Trophoblast cell (in vitro differentiated cells and primary cell): ENCODE data around the gene TOLLIP.

Experiments
- DNase-seq, 2 donors: peaks; one replicate each; pipeline ENCODE4 v3.0.0-alpha.2; 2016
- H2AFZ ChIP-seq: 2 replicates; pipeline ENCODE4 v1.6.1; 2013; ENCODE audit warnings: low read length, moderate library complexity, mild to moderate bottlenecking; ENCODE audit not compliant: insufficient read depth, poor library complexity
- H2AK5ac ChIP-seq: 2 replicates; pipeline ENCODE4 v1.6.1; 2013; ENCODE audit warnings: mild to moderate bottlenecking, low read length
- H2BK120ac ChIP-seq: 2 replicates; pipeline ENCODE4 v1.6.1; 2013; ENCODE audit warnings: low read length, mild to moderate bottlenecking, moderate library complexity; ENCODE audit not compliant: insufficient read depth, poor library complexity
- H2BK12ac ChIP-seq: 2 replicates; pipeline ENCODE4 v1.6.1; 2013; ENCODE audit warnings: mild to moderate bottlenecking, low read length, moderate library complexity
- H2BK5ac ChIP-seq: 2 replicates; pipeline ENCODE4 v1.6.1; 2013; ENCODE audit warnings: low read length, low read depth, moderate library complexity, mild to moderate bottlenecking; ENCODE audit not compliant: poor library complexity
- H3K14ac ChIP-seq: 2 replicates; pipeline ENCODE4 v1.6.1; 2013; ENCODE audit warnings: mild to moderate bottlenecking, low read length
- H3K18ac ChIP-seq: 2 replicates; pipeline ENCODE4 v1.6.1; 2013; ENCODE audit warnings: mild to moderate bottlenecking, low read length
- H3K23ac ChIP-seq: 2 replicates; pipeline ENCODE4 v1.6.1; 2013; ENCODE audit warnings: low read length
- H3K27ac ChIP-seq: 2 replicates; pipeline ENCODE4 v1.5.1; 2013; ENCODE audit warnings: low read depth, mild to moderate bottlenecking, inconsistent platforms, low read length, moderate library complexity
- H3K27me3 ChIP-seq: 2 replicates; pipeline ENCODE4 v1.6.1; 2013; ENCODE audit warnings: inconsistent platforms, mild to moderate bottlenecking, low read length, moderate library complexity; ENCODE audit not compliant: insufficient read depth
- H3K36me3 ChIP-seq, 2 experiments: 1 replicate in 1 of 2; 2 replicates in 1 of 2; pipeline ENCODE4 v1.6.1; 2013; ENCODE audit warnings: low read length in 2 of 2, mild to moderate bottlenecking in 2 of 2, moderate library complexity in 1 of 2; ENCODE audit not compliant: insufficient read depth in 2 of 2, control insufficient read depth in 1 of 2
- H3K4ac ChIP-seq: 2 replicates; pipeline ENCODE4 v1.6.1; 2013; ENCODE audit warnings: low read depth, mild to moderate bottlenecking, low read length, moderate library complexity
- H3K4me1 ChIP-seq, 2 experiments: 1 replicate in 1 of 2; 2 replicates in 1 of 2; pipeline ENCODE4 v1.6.1; 2013; ENCODE audit warnings: low read length in 2 of 2, mild to moderate bottlenecking in 2 of 2, moderate library complexity in 1 of 2; ENCODE audit not compliant: insufficient read depth in 2 of 2, control insufficient read depth in 1 of 2
- H3K4me2 ChIP-seq: 2 replicates; pipeline ENCODE4 v1.6.1; 2013; ENCODE audit warnings: inconsistent platforms, mild to moderate bottlenecking, low read length, moderate library complexity
- H3K4me3 ChIP-seq: 2 replicates; pipeline ENCODE4 v1.5.1; 2013; ENCODE audit warnings: mild to moderate bottlenecking, low read depth, low read length, inconsistent platforms
- H3K79me1 ChIP-seq: one replicate; pipeline ENCODE4 v1.6.1; 2013; ENCODE audit warnings: low read length
- H3K79me2 ChIP-seq: 2 replicates; pipeline ENCODE4 v1.6.1; 2013; ENCODE audit warnings: low read length, mild to moderate bottlenecking; ENCODE audit not compliant: control insufficient read depth, insufficient read depth, poor library complexity
- H3K9ac ChIP-seq: 2 replicates; pipeline ENCODE4 v1.6.1; 2013; ENCODE audit warnings: mild to moderate bottlenecking, low read length
- H3K9me3 ChIP-seq: 2 replicates; pipeline ENCODE4 v1.6.1; 2013; ENCODE audit warnings: low read depth, mild to moderate bottlenecking, control low read depth, inconsistent platforms, low read length; ENCODE audit not compliant: insufficient read depth
- H4K12ac ChIP-seq: 2 replicates; pipeline ENCODE4 v1.6.1; 2013; ENCODE audit warnings: low read depth, mild to moderate bottlenecking, low read length, moderate library complexity
- H4K8ac ChIP-seq: 2 replicates; pipeline ENCODE4 v1.6.1; 2013; ENCODE audit warnings: low read depth, mild to moderate bottlenecking, low read length, moderate library complexity
- H4K91ac ChIP-seq: one replicate; pipeline ENCODE4 v1.6.1; 2013; ENCODE audit warnings: low read depth, mild to moderate bottlenecking, low read length, moderate library complexity
- WGBS: extraction: QIAGEN DNeasy Blood & Tissue Kit; methylation state at CpG from one replicate; pipeline ENCODE4 v1.1.7; 2013; ENCODE audit warnings: missing lambda C conversion rate; ENCODE audit not compliant: insufficient read length, insufficient coverage; ENCODE audit errors: extremely low coverage; 5-methylcytosine and 5-hydroxymethylcytosine counted together

The TOLLIP gene

DNA sequence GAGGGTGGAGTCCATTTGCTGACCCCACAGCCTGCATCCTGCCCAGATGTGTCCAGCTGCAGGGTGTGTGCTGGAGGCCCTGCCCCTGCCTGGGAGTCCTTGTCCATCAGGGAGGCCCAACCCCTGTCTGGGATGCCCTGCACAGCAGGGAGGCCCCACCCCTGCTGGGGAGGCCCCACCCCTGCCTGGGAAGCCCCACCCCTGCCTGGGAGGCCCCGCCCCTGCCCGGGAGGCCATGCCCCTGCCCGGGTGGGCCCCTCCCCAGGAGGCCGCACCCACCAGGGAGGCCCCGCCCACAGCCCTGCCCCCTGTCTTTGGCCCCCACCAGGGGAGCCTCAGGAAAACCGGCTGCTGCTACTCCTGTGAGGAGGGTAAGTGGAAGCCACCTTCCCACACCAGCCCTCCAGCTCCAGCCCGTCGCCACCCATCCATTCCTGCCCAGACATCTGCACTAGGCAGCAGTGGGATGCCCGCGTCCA is 49.4 kb downstream of the TOLLIP start:
- H4K8ac ChIP-seq: no peak overlapping the region
- H3K4ac ChIP-seq: no peak overlapping the region
- H3K27ac ChIP-seq: no peak overlapping the region
- no peak overlapping the region for H3K23ac ChIP-seq
- no peaks in the 10 kb centered on the region for H3K36me3 ChIP-seq
- DNase-seq: no peak
- no peak overlapping the region for H2AK5ac ChIP-seq
- no peak overlapping the region for H3K14ac ChIP-seq
- H2BK5ac ChIP-seq: no peak overlapping the region
- no peak overlapping the region for H2BK12ac ChIP-seq
- H3K18ac ChIP-seq: no peak overlapping the region
- H3K9ac ChIP-seq: no peak overlapping the region
- peaks cover 6 to 11% of the 10 kb centered on the region in 2 experiments for H3K4me1 ChIP-seq
- H2BK120ac ChIP-seq: no peak overlapping the region
- H3K4me3 ChIP-seq: no peak overlapping the region
- no CpG with 5 or more reads among the region's 10 CpGs for WGBS
- H3K79me2 ChIP-seq: no peaks in the 10 kb centered on the region
- H3K79me1 ChIP-seq: peaks cover 2% of the 10 kb centered on the region
- no peak overlapping the region for H3K4me2 ChIP-seq
- peaks cover 8% of the 10 kb centered on the region for H3K9me3 ChIP-seq
- no peak overlapping the region for H2AFZ ChIP-seq
- no peak overlapping the region for H4K91ac ChIP-seq
- no peak overlapping the region for H4K12ac ChIP-seq
- H3K27me3 ChIP-seq: no peaks in the 10 kb centered on the region

DNA sequence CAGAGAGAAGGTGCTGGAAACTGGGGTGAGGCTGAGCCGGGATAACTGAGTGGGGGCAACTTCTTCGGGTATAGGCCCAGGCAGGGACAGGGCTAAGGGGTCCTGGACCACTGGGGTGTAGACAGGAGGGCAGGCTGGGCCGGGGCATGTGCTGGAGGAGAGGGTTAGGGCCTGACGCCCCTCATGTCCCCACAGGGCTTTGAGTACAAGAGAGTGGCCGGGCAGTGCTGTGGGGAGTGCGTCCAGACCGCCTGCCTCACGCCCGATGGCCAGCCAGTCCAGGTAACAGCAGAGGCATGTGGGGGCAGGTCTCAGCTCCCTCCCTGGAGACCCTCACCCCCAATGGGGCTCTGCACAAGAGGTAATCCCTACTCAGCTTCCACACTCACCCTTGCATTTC is 49.9 kb downstream of the TOLLIP start:
- H3K4me3 ChIP-seq: no peak overlapping the region
- no peak overlapping the region for H4K8ac ChIP-seq
- H2BK5ac ChIP-seq: no peak overlapping the region
- peaks cover 6 to 11% of the 10 kb centered on the region in 2 experiments for H3K4me1 ChIP-seq
- no peak overlapping the region for H2BK12ac ChIP-seq
- H3K14ac ChIP-seq: no peak overlapping the region
- no peak overlapping the region for H3K27ac ChIP-seq
- no peak overlapping the region for H2BK120ac ChIP-seq
- H2AFZ ChIP-seq: no peak overlapping the region
- no CpG with 5 or more reads among the region's 9 CpGs for WGBS
- peaks cover 2% of the 10 kb centered on the region for H3K79me1 ChIP-seq
- no peak overlapping the region for H2AK5ac ChIP-seq
- no peaks in the 10 kb centered on the region for H3K36me3 ChIP-seq
- no peak overlapping the region for H3K9ac ChIP-seq
- H4K12ac ChIP-seq: no peak overlapping the region
- no peaks in the 10 kb centered on the region for H3K27me3 ChIP-seq
- no peak overlapping the region for H3K23ac ChIP-seq
- no peaks in the 10 kb centered on the region for H3K79me2 ChIP-seq
- DNase-seq: no peak
- H3K4ac ChIP-seq: no peak overlapping the region
- H3K4me2 ChIP-seq: no peak overlapping the region
- no peak overlapping the region for H4K91ac ChIP-seq
- H3K18ac ChIP-seq: no peak overlapping the region
- H3K9me3 ChIP-seq: peaks cover 9% of the 10 kb centered on the region

DNA sequence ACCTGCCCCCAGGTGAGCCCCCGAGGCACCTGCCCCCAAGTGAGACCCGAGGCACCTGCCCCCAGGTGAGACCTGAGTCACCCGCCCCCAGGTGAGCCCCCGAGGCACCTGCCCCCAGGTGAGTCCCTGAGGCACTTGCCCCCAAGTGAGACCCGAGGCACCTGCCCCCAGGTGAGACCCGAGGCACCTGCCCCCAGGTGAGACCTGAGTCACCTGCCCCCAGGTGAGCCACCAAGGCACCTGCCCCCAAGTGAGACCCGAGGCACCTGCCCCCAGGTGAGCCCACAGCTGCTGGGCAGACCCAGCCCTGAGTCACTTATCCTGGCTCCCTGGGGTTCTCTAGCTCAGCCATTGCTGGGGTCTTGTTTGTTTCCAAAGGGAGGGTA is 50.4 kb downstream of the TOLLIP start:
- Histone ChIP-seq H3K27ac (no peak overlapping the region), H4K91ac (no peak overlapping the region), H3K18ac (no peak overlapping the region), H3K23ac (no peak overlapping the region), H3K79me2 (no peaks in the 10 kb centered on the region), H3K14ac (no peak overlapping the region), H3K4me1 (peaks cover 6 to 11% of the 10 kb centered on the region in 2 experiments), H2BK5ac (no peak overlapping the region), H4K8ac (no peak overlapping the region), H2BK12ac (no peak overlapping the region), H3K9me3 (peaks cover 11% of the 10 kb centered on the region), H3K9ac (no peak overlapping the region), H3K27me3 (no peaks in the 10 kb centered on the region), H3K4ac (no peak overlapping the region), H2AK5ac (no peak overlapping the region), H3K79me1 (peaks cover 2% of the 10 kb centered on the region), H2AFZ (no peak overlapping the region), H4K12ac (no peak overlapping the region), H2BK120ac (no peak overlapping the region), H3K4me3 (no peak overlapping the region), H3K4me2 (no peak overlapping the region), H3K36me3 (no peaks in the 10 kb centered on the region)
- no CpG with 5 or more reads among the region's 7 CpGs for WGBS
- DNase-seq: peak in 1 of 2 donors; percentile 41

GRCh38 chr11:1258401-1259075 is 50.9 kb downstream of the TOLLIP start:
- Histone ChIP-seq H3K79me1 (peaks cover 2% of the 10 kb centered on the region), H4K91ac (no peak overlapping the region), H3K14ac (no peak overlapping the region), H3K18ac (no peak overlapping the region), H3K9ac (no peak overlapping the region), H2BK12ac (no peak overlapping the region), H3K23ac (no peak overlapping the region), H4K8ac (no peak overlapping the region), H3K4me2 (no peak overlapping the region), H3K9me3 (peaks cover 13% of the 10 kb centered on the region), H2BK120ac (no peak overlapping the region), H3K4me1 (peaks cover 6 to 11% of the 10 kb centered on the region in 2 experiments), H3K27me3 (no peaks in the 10 kb centered on the region), H3K4ac (no peak overlapping the region), H2BK5ac (no peak overlapping the region), H3K36me3 (no peaks in the 10 kb centered on the region), H3K27ac (no peak overlapping the region), H2AFZ (no peak overlapping the region), H2AK5ac (no peak overlapping the region), H3K4me3 (no peak overlapping the region), H4K12ac (no peak overlapping the region), H3K79me2 (no peaks in the 10 kb centered on the region)
- peak; percentile 23 to 44 for DNase-seq
- no CpG with 5 or more reads among the region's 13 CpGs for WGBS
